Limb (tissue), 2 donors: ENCODE results near the gene CYP2A13.
"Not testable (repeated sequence)": the region's sequence is repeated elsewhere in the genome, so short reads cannot be mapped to it uniquely, and the experiment has no call there.

ENCODE experiments used
- DNase-seq, 2 donors: peaks; one replicate each; pipeline ENCODE4 v3.0.0-alpha.2; 2016; ENCODE audit errors: extremely low spot score in 2 of 2

CYP2A13 gene

GRCh38 chr19:41088151-41088550, at the start of gene CYP2A13:
CYP2A13 (plus strand) TSS chr19:41088451; CDS start chr19:41088472, 21 bp downstream.
- DNase-seq = no peak

GRCh38 chr19:41039806-41040205, 48.4 kb upstream of the CYP2A13 start:
- DNase-seq = no peak

- DNase-seq = not testable (repeated sequence)
These were observed 43.2 kb upstream of the CYP2A13 start for GRCh38 chr19:41045095-41045494.

GRCh38 chr19:41050426-41050825, 37.8 kb upstream of the CYP2A13 start:
- DNase-seq = no peak

GRCh38 chr19:41052162-41052561, 36.1 kb upstream of the CYP2A13 start:
- not testable (repeated sequence) for DNase-seq

GRCh38 chr19:41053331-41053730, 34.9 kb upstream of the CYP2A13 start:
- not testable (repeated sequence) for DNase-seq

- no peak for DNase-seq
These were observed 23.2 kb upstream of the CYP2A13 start for GRCh38 chr19:41064974-41065569.

- no peak for DNase-seq
These were observed 12.0 kb upstream of the CYP2A13 start for GRCh38 chr19:41076286-41076685.

- no peak for DNase-seq
These were observed 4.7 kb upstream of the CYP2A13 start for GRCh38 chr19:41083516-41083915.

GRCh38 chr19:41085748-41086415, 2.4 kb upstream of the CYP2A13 start:
- DNase-seq = no peak

- DNase-seq = no peak
These were observed 1.7 kb downstream of the CYP2A13 start for GRCh38 chr19:41089959-41090358.

GRCh38 chr19:41095703-41096102, 7.5 kb downstream of the CYP2A13 start:
- DNase-seq = no peak

- DNase-seq = no peak
These were observed 8.1 kb downstream of the CYP2A13 start for GRCh38 chr19:41096353-41096752.

- no peak for DNase-seq
These were observed 9.1 kb downstream of the CYP2A13 start for GRCh38 chr19:41097302-41097701.

- DNase-seq = no peak
These were observed 10.5 kb downstream of the CYP2A13 start for GRCh38 chr19:41098762-41099161.

- not testable (repeated sequence) for DNase-seq
These were observed 14.0 kb downstream of the CYP2A13 start for GRCh38 chr19:41102210-41102609.

GRCh38 chr19:41106177-41106576, 17.9 kb downstream of the CYP2A13 start:
- no peak for DNase-seq

- no peak for DNase-seq
These were observed 23.0 kb downstream of the CYP2A13 start for GRCh38 chr19:41111296-41111695.

GRCh38 chr19:41111750-41112295, 23.6 kb downstream of the CYP2A13 start:
- no peak for DNase-seq

GRCh38 chr19:41112728-41113290, 24.6 kb downstream of the CYP2A13 start:
- no peak for DNase-seq

- no peak for DNase-seq
These were observed 25.9 kb downstream of the CYP2A13 start, which contains the start of gene CYP2F1 for GRCh38 chr19:41114132-41114531. CYP2F1 (plus strand) TSS chr19:41114432; CDS start chr19:41116189, 1,757 bp downstream.

GRCh38 chr19:41116261-41116660, 28.0 kb downstream of the CYP2A13 start:
- DNase-seq = no peak
